ENCODE data around the gene REPS1. TPM values are rescaled to one million over a fixed set of nuclear protein-coding genes. Genes with fewer than 3 reads are reported as not detected.
A peak's percentile ranks its signal among the peaks of the same experiment; 100 is the strongest.

Gene REPS1
- total RNA-seq, 1 experiment from 2014 or later = 65.3 TPM

- no peak for TF ChIP-seq CTCF (IDR thresholded peaks at IDR 0.05; ENCODE audit: unreplicated experiment)
- peaks cover 47% of the 10 kb centered on the region for H3K4me1 Mint-ChIP-seq (ENCODE audit: insufficient read depth, unreplicated experiment)
- peak overlapping the region; percentile 8 for H3K4me3 Mint-ChIP-seq (ENCODE audit: unreplicated experiment)
- H3K27me3 Mint-ChIP-seq (ENCODE audit: insufficient read depth, unreplicated experiment) = no peaks in the 10 kb centered on the region
- intact Hi-C loops (cut with micrococcal nuclease) = no loop called here
- POLR2A ChIA-PET = interaction anchor here (1.0 to 6.6 kb wide), 6 partner anchors 11 to 83 kb away, joined by 4 to 57 read pairs (median 12); partner anchors contain the start of gene REPS1
- H3K27ac Mint-ChIP-seq (ENCODE audit: low read depth, unreplicated experiment) = peak overlapping the region; percentile 79
- DNase-seq (ENCODE audit: unreplicated experiment) = peak; percentile 30
- BruUV-seq (replicated peaks) = no TSS peak
- CTCF ChIA-PET = interaction anchor here (0.6 to 2.1 kb wide), 6 partner anchors 11 to 206 kb away, joined by 3 to 6 read pairs (median 4); partner anchors contain the start of gene REPS1
- H3K9me3 Mint-ChIP-seq (ENCODE audit: unreplicated experiment) = no peaks in the 10 kb centered on the region
- no peaks in the 10 kb centered on the region for H3K36me3 Mint-ChIP-seq (ENCODE audit: insufficient read depth, unreplicated experiment)
Measured at GRCh38 chr6:138971601-138972000, 16.5 kb downstream of the REPS1 start.

GRCh38 chr6:138970856-138971425 lies 17.1 kb downstream of the REPS1 start:
- CTCF ChIA-PET = interaction anchor here (0.6 to 2.1 kb wide), 7 partner anchors 11 to 205 kb away, joined by 3 to 6 read pairs (median 4); partner anchors contain the start of gene REPS1
- BruUV-seq (replicated peaks) = TSS peak; percentile 88
- intact Hi-C loops (cut with micrococcal nuclease) = no loop called here
- H3K27me3 Mint-ChIP-seq (ENCODE audit: insufficient read depth, unreplicated experiment) = no peaks in the 10 kb centered on the region
- no peaks in the 10 kb centered on the region for H3K9me3 Mint-ChIP-seq (ENCODE audit: unreplicated experiment)
- POLR2A ChIA-PET = interaction anchor here (0.6 to 6.6 kb wide), 7 partner anchors 11 to 177 kb away, joined by 3 to 57 read pairs (median 11); partner anchors contain the start of gene REPS1
- peak overlapping the region; percentile 8 for H3K4me3 Mint-ChIP-seq (ENCODE audit: unreplicated experiment)
- H3K36me3 Mint-ChIP-seq (ENCODE audit: insufficient read depth, unreplicated experiment) = no peaks in the 10 kb centered on the region
- no peak for TF ChIP-seq CTCF (IDR thresholded peaks at IDR 0.05; ENCODE audit: unreplicated experiment)
- peak overlapping the region; percentile 79 for H3K27ac Mint-ChIP-seq (ENCODE audit: low read depth, unreplicated experiment)
- peak; percentile 89 for DNase-seq (ENCODE audit: unreplicated experiment)
- peaks cover 47% of the 10 kb centered on the region for H3K4me1 Mint-ChIP-seq (ENCODE audit: insufficient read depth, unreplicated experiment)

GRCh38 chr6:138970159-138970558 lies 17.9 kb downstream of the REPS1 start:
- DNase-seq (ENCODE audit: unreplicated experiment) = no peak
- ChIA-PET POLR2A (interaction anchor here (0.6 to 6.6 kb wide), 7 partner anchors 10 to 59 kb away, joined by 3 to 57 read pairs (median 4); partner anchors contain the start of gene REPS1), CTCF (interaction anchor here (0.6 to 5.1 kb wide), 5 partner anchors 12 to 315 kb away, joined by 3 to 27 read pairs (median 4); partner anchors contain the start of gene REPS1)
- no peaks in the 10 kb centered on the region for H3K27me3 Mint-ChIP-seq (ENCODE audit: insufficient read depth, unreplicated experiment)
- H3K27ac Mint-ChIP-seq (ENCODE audit: low read depth, unreplicated experiment) = peak overlapping the region; percentile 79
- TF ChIP-seq CTCF (IDR thresholded peaks at IDR 0.05; ENCODE audit: unreplicated experiment) = no peak
- H3K4me1 Mint-ChIP-seq (ENCODE audit: insufficient read depth, unreplicated experiment) = peaks cover 46% of the 10 kb centered on the region
- no TSS peak for BruUV-seq (replicated peaks)
- no peaks in the 10 kb centered on the region for H3K9me3 Mint-ChIP-seq (ENCODE audit: unreplicated experiment)
- H3K4me3 Mint-ChIP-seq (ENCODE audit: unreplicated experiment) = no peak overlapping the region
- intact Hi-C loops (cut with micrococcal nuclease) = no loop called here
- no peaks in the 10 kb centered on the region for H3K36me3 Mint-ChIP-seq (ENCODE audit: insufficient read depth, unreplicated experiment)

GRCh38 chr6:138966870-138967269 lies 21.2 kb downstream of the REPS1 start:
- H3K9me3 Mint-ChIP-seq (ENCODE audit: unreplicated experiment) = no peaks in the 10 kb centered on the region

More at GRCh38 chr6:138966870-138967269, 21.2 kb downstream of the REPS1 start:
- ChIA-PET CTCF (interaction anchor here (0.7 to 5.1 kb wide), 2 partner anchors 21 kb away, joined by 3 to 27 read pairs; partner anchors contain the start of gene REPS1), POLR2A (interaction anchor here (1.7 to 6.6 kb wide), 3 partner anchors 10 to 19 kb away, joined by 3 to 57 read pairs (median 8); partner anchors contain the start of gene REPS1)
- BruUV-seq (replicated peaks) = no TSS peak
- intact Hi-C loops (cut with micrococcal nuclease) = no loop called here
- no peak overlapping the region for H3K4me3 Mint-ChIP-seq (ENCODE audit: unreplicated experiment)
- no peak for TF ChIP-seq CTCF (IDR thresholded peaks at IDR 0.05; ENCODE audit: unreplicated experiment)
- DNase-seq (ENCODE audit: unreplicated experiment) = no peak
- no peak overlapping the region for H3K27ac Mint-ChIP-seq (ENCODE audit: low read depth, unreplicated experiment)
- H3K27me3 Mint-ChIP-seq (ENCODE audit: insufficient read depth, unreplicated experiment) = no peaks in the 10 kb centered on the region
- peaks cover 21% of the 10 kb centered on the region for H3K4me1 Mint-ChIP-seq (ENCODE audit: insufficient read depth, unreplicated experiment)
- H3K36me3 Mint-ChIP-seq (ENCODE audit: insufficient read depth, unreplicated experiment) = no peaks in the 10 kb centered on the region
